Activated CD8-positive, alpha-beta memory T cell treated with anti-CD3 and anti-CD28 coated beads, Interleukin-2, amount 10 ng/mL, durations not matched to agents 7 days and 5 days (primary cell): ENCODE data around the gene EMID1. TPM values are rescaled to one million over a fixed set of nuclear protein-coding genes. Genes with fewer than 3 reads are reported as not detected.

Source experiments
- ATAC-seq: fragments of 150-1000 bp; cut with Tn5 transposase; one replicate; pipeline ENCODE4 v1.10.0; 2021; ENCODE audit warnings: moderate library complexity
- CTCF ChIA-PET: fragments of 350-600 bp; sonication (Branson Sonifier 250); formaldehyde crosslinking; loops from one replicate; lab custom pipeline; 2021; ENCODE audit warnings: antibody characterized with exemption; lab: Charles Lee
- DNase-seq: peaks from one replicate; pipeline ENCODE4 v3.0.0-alpha.2; 2020
- H3K27ac Mint-ChIP-seq: one replicate; pipeline ENCODE4 v1.8.0; 2021; ENCODE audit warnings: mild to moderate bottlenecking, mixed read lengths
- H3K27me3 Mint-ChIP-seq: one replicate; pipeline ENCODE4 v1.8.0; 2021; ENCODE audit warnings: mixed read lengths
- H3K36me3 Mint-ChIP-seq: one replicate; pipeline ENCODE4 v1.8.0; 2021; ENCODE audit warnings: mild to moderate bottlenecking, mixed read lengths
- H3K4me1 Mint-ChIP-seq: one replicate; pipeline ENCODE4 v1.8.0; 2021; ENCODE audit warnings: mixed read lengths
- H3K4me3 Mint-ChIP-seq: one replicate; pipeline ENCODE4 v1.8.0; 2021; ENCODE audit warnings: mild to moderate bottlenecking, moderate library complexity, mixed read lengths
- H3K9me3 Mint-ChIP-seq: one replicate; pipeline ENCODE4 v1.8.0; 2022; ENCODE audit warnings: low read depth, mixed read lengths
- total RNA-seq, 2 experiments: library from RNA; stranded (reverse); gene quantifications; one replicate each; pipeline ENCODE4 v1.2.3, GENCODE V29; 2021

EMID1 gene
- total RNA-seq, 2 experiments from 2014 or later, result 0.61 TPM; not detected in 1

- peaks cover 2% of the 10 kb centered on the region for H3K36me3 Mint-ChIP-seq
- peaks cover 10% of the 10 kb centered on the region for H3K9me3 Mint-ChIP-seq
- no peak overlapping the region for H3K4me3 Mint-ChIP-seq
- H3K27ac Mint-ChIP-seq, result no peak overlapping the region
- peaks cover 43% of the 10 kb centered on the region for H3K27me3 Mint-ChIP-seq
- no peaks in the 10 kb centered on the region for H3K4me1 Mint-ChIP-seq
- CTCF ChIA-PET, result interaction anchor here (2.6 kb wide), 1 partner anchor 70 kb away, joined by 5 read pairs; no protein-coding TSS in a partner anchor
- DNase-seq (no peak), ATAC-seq (no peak)
These were observed 30.3 kb upstream of the EMID1 start for GRCh38 chr22:29175312-29175835.

- DNase-seq (no peak), ATAC-seq (no peak)
- Mint-ChIP-seq H3K36me3 (no peaks in the 10 kb centered on the region), H3K4me3 (no peak overlapping the region), H3K27ac (no peak overlapping the region), H3K27me3 (peaks cover 30% of the 10 kb centered on the region), H3K4me1 (no peaks in the 10 kb centered on the region), H3K9me3 (no peaks in the 10 kb centered on the region)
- CTCF ChIA-PET, result interaction anchor here (1.2 to 1.4 kb wide), 2 partner anchors 10 to 61 kb away, joined by 3 to 5 read pairs; no protein-coding TSS in a partner anchor
These were observed 21.5 kb upstream of the EMID1 start for GRCh38 chr22:29183971-29184848.

- no peaks in the 10 kb centered on the region for H3K4me1 Mint-ChIP-seq
- H3K27me3 Mint-ChIP-seq, result peaks cover 32% of the 10 kb centered on the region
- H3K36me3 Mint-ChIP-seq, result no peaks in the 10 kb centered on the region
- H3K9me3 Mint-ChIP-seq, result no peaks in the 10 kb centered on the region
- DNase-seq (no peak), ATAC-seq (no peak)
- H3K27ac Mint-ChIP-seq, result no peak overlapping the region
- CTCF ChIA-PET, result interaction anchor here (1.2 to 1.4 kb wide), 2 partner anchors 11 to 60 kb away, joined by 3 to 5 read pairs; no protein-coding TSS in a partner anchor
- H3K4me3 Mint-ChIP-seq, result no peak overlapping the region
These were observed 20.7 kb upstream of the EMID1 start for GRCh38 chr22:29184849-29185490.

GRCh38 chr22:29186302-29186701 lies 19.4 kb upstream of the EMID1 start:
- no peak overlapping the region for H3K4me3 Mint-ChIP-seq
- no peaks in the 10 kb centered on the region for H3K4me1 Mint-ChIP-seq
- DNase-seq, result no peak
- no peak for ATAC-seq
- no peaks in the 10 kb centered on the region for H3K9me3 Mint-ChIP-seq
- H3K27ac Mint-ChIP-seq, result no peak overlapping the region
- CTCF ChIA-PET, result no interaction called here
- peaks cover 37% of the 10 kb centered on the region for H3K27me3 Mint-ChIP-seq
- H3K36me3 Mint-ChIP-seq, result no peaks in the 10 kb centered on the region

GRCh38 chr22:29187831-29188230 lies 17.9 kb upstream of the EMID1 start:
- CTCF ChIA-PET, result no interaction called here
- H3K4me3 Mint-ChIP-seq, result no peak overlapping the region
- no peaks in the 10 kb centered on the region for H3K9me3 Mint-ChIP-seq
- DNase-seq (no peak), ATAC-seq (no peak)
- H3K27ac Mint-ChIP-seq, result no peak overlapping the region
- H3K4me1 Mint-ChIP-seq, result no peaks in the 10 kb centered on the region
- H3K36me3 Mint-ChIP-seq, result no peaks in the 10 kb centered on the region
- H3K27me3 Mint-ChIP-seq, result peaks cover 35% of the 10 kb centered on the region

GRCh38 chr22:29190051-29190450 lies 15.6 kb upstream of the EMID1 start:
- H3K4me1 Mint-ChIP-seq, result no peaks in the 10 kb centered on the region
- no peak overlapping the region for H3K4me3 Mint-ChIP-seq
- peaks cover 1% of the 10 kb centered on the region for H3K36me3 Mint-ChIP-seq
- H3K27ac Mint-ChIP-seq, result no peak overlapping the region
- CTCF ChIA-PET, result no interaction called here
- H3K9me3 Mint-ChIP-seq, result peaks cover 2% of the 10 kb centered on the region
- no peak for ATAC-seq
- peaks cover 28% of the 10 kb centered on the region for H3K27me3 Mint-ChIP-seq
- DNase-seq, result no peak

- no peak for DNase-seq
- ATAC-seq, result no peak
- Mint-ChIP-seq H3K9me3 (peaks cover 2% of the 10 kb centered on the region), H3K27ac (no peak overlapping the region), H3K36me3 (peaks cover 1% of the 10 kb centered on the region), H3K4me3 (no peak overlapping the region), H3K27me3 (peaks cover 28% of the 10 kb centered on the region), H3K4me1 (no peaks in the 10 kb centered on the region)
- CTCF ChIA-PET, result no interaction called here
These were observed 14.8 kb upstream of the EMID1 start for GRCh38 chr22:29190918-29191317.

- peaks cover 3% of the 10 kb centered on the region for H3K36me3 Mint-ChIP-seq
- peaks cover 37% of the 10 kb centered on the region for H3K27me3 Mint-ChIP-seq
- CTCF ChIA-PET, result interaction anchor here (1.9 kb wide), 1 partner anchor 12 kb away, joined by 9 read pairs; the partner anchor contains the start of gene EMID1
- H3K27ac Mint-ChIP-seq, result no peak overlapping the region
- DNase-seq, result no peak
- ATAC-seq, result no peak
- H3K9me3 Mint-ChIP-seq, result peaks cover 4% of the 10 kb centered on the region
- no peaks in the 10 kb centered on the region for H3K4me1 Mint-ChIP-seq
- no peak overlapping the region for H3K4me3 Mint-ChIP-seq
These were observed 12.7 kb upstream of the EMID1 start for GRCh38 chr22:29193021-29193420.

GRCh38 chr22:29194184-29194583 lies 11.5 kb upstream of the EMID1 start:
- Mint-ChIP-seq H3K36me3 (peaks cover 3% of the 10 kb centered on the region), H3K4me1 (no peaks in the 10 kb centered on the region), H3K27me3 (peaks cover 36% of the 10 kb centered on the region), H3K27ac (no peak overlapping the region), H3K4me3 (no peak overlapping the region), H3K9me3 (peaks cover 4% of the 10 kb centered on the region)
- ATAC-seq, result no peak
- DNase-seq, result no peak
- CTCF ChIA-PET, result interaction anchor here (1.0 to 1.9 kb wide), 2 partner anchors 11 to 153 kb away, joined by 3 to 9 read pairs; partner anchors contain the start of gene EMID1

GRCh38 chr22:29195118-29195963 lies 10.4 kb upstream of the EMID1 start:
- Mint-ChIP-seq H3K27me3 (peaks cover 36% of the 10 kb centered on the region), H3K36me3 (peaks cover 3% of the 10 kb centered on the region), H3K27ac (no peak overlapping the region), H3K9me3 (peaks cover 4% of the 10 kb centered on the region), H3K4me3 (no peak overlapping the region), H3K4me1 (no peaks in the 10 kb centered on the region)
- no peak for ATAC-seq
- no peak for DNase-seq
- CTCF ChIA-PET, result no interaction called here

GRCh38 chr22:29195964-29196666 lies 9.6 kb upstream of the EMID1 start:
- Mint-ChIP-seq H3K4me1 (no peaks in the 10 kb centered on the region), H3K9me3 (peaks cover 4% of the 10 kb centered on the region), H3K4me3 (no peak overlapping the region), H3K36me3 (peaks cover 3% of the 10 kb centered on the region), H3K27me3 (peaks cover 36% of the 10 kb centered on the region), H3K27ac (no peak overlapping the region)
- CTCF ChIA-PET, result interaction anchor here (1.0 kb wide), 1 partner anchor 10 kb away, joined by 5 read pairs; the partner anchor contains the start of gene EMID1
- no peak for DNase-seq
- no peak for ATAC-seq

GRCh38 chr22:29197096-29197495 lies 8.6 kb upstream of the EMID1 start:
- CTCF ChIA-PET, result interaction anchor here (1.0 to 1.5 kb wide), 2 partner anchors 9 to 48 kb away, joined by 5 to 6 read pairs; partner anchors contain the start of gene EMID1
- no peak overlapping the region for H3K4me3 Mint-ChIP-seq
- ATAC-seq (no peak), DNase-seq (no peak)
- peaks cover 3% of the 10 kb centered on the region for H3K36me3 Mint-ChIP-seq
- H3K9me3 Mint-ChIP-seq, result peaks cover 4% of the 10 kb centered on the region
- H3K4me1 Mint-ChIP-seq, result peaks cover 8% of the 10 kb centered on the region
- H3K27me3 Mint-ChIP-seq, result peaks cover 41% of the 10 kb centered on the region
- H3K27ac Mint-ChIP-seq, result no peak overlapping the region
